Midbrain (tissue), 1 donor: ENCODE data around the gene DNAH14.
"Not testable (repeated sequence)": the region's sequence is repeated elsewhere in the genome, so short reads cannot be mapped to it uniquely, and the experiment has no call there.

Experiments used
- DNase-seq: peaks from one replicate; lab custom pipeline; 2025; lab: John Stamatoyannopoulos, UW

DNAH14 gene

GRCh38 chr1:225155555-225155954, 226.1 kb downstream of the DNAH14 start:
- DNase-seq: no peak

GRCh38 chr1:225156254-225156653, 226.8 kb downstream of the DNAH14 start:
- DNase-seq: no peak

GRCh38 chr1:225158291-225158690, 228.8 kb downstream of the DNAH14 start:
- no peak for DNase-seq

- no peak for DNase-seq
These were observed 230.3 kb downstream of the DNAH14 start for GRCh38 chr1:225159793-225160192.

GRCh38 chr1:225177409-225177808, 247.9 kb downstream of the DNAH14 start:
- not testable (repeated sequence) for DNase-seq

GRCh38 chr1:225179686-225180085, 250.2 kb downstream of the DNAH14 start:
- DNase-seq: no peak

- no peak for DNase-seq
These were observed 253.2 kb downstream of the DNAH14 start for GRCh38 chr1:225182716-225183115.

GRCh38 chr1:225191199-225191753, 261.8 kb downstream of the DNAH14 start:
- no peak for DNase-seq

- no peak for DNase-seq
These were observed 272.0 kb downstream of the DNAH14 start for GRCh38 chr1:225201447-225201846.

- no peak for DNase-seq
These were observed 278.3 kb downstream of the DNAH14 start for GRCh38 chr1:225207791-225208190.

GRCh38 chr1:225209153-225209552, 279.7 kb downstream of the DNAH14 start:
- no peak for DNase-seq

GRCh38 chr1:225210180-225210579, 280.7 kb downstream of the DNAH14 start:
- DNase-seq: not testable (repeated sequence)

- not testable (repeated sequence) for DNase-seq
These were observed 282.4 kb downstream of the DNAH14 start for GRCh38 chr1:225211694-225212442.

GRCh38 chr1:225224287-225224686, 294.8 kb downstream of the DNAH14 start:
- no peak for DNase-seq

GRCh38 chr1:225225681-225226080, 296.2 kb downstream of the DNAH14 start:
- DNase-seq: no peak

GRCh38 chr1:225228871-225229303, 299.4 kb downstream of the DNAH14 start:
- no peak for DNase-seq

GRCh38 chr1:225229429-225229828, 300.0 kb downstream of the DNAH14 start:
- not testable (repeated sequence) for DNase-seq

- no peak for DNase-seq
These were observed 301.0 kb downstream of the DNAH14 start for GRCh38 chr1:225230483-225230882.

GRCh38 chr1:225232930-225233329, 303.5 kb downstream of the DNAH14 start:
- not testable (repeated sequence) for DNase-seq

GRCh38 chr1:225242611-225243010, 313.1 kb downstream of the DNAH14 start:
- DNase-seq: no peak

- DNase-seq: no peak
These were observed 321.0 kb downstream of the DNAH14 start for GRCh38 chr1:225250432-225250831.

- no peak for DNase-seq
These were observed 323.7 kb downstream of the DNAH14 start for GRCh38 chr1:225253173-225253572.

GRCh38 chr1:225253784-225254183, 324.3 kb downstream of the DNAH14 start:
- DNase-seq: no peak

- DNase-seq: no peak
These were observed 325.2 kb downstream of the DNAH14 start for GRCh38 chr1:225254676-225255075.
